ENCODE results near the gene MAOA. TPM values are rescaled to one million over a fixed set of nuclear protein-coding genes. Genes with fewer than 3 reads are reported as not detected.
"Not testable (repeated sequence)": the region's sequence is repeated elsewhere in the genome, so short reads cannot be mapped to it uniquely, and the experiment has no call there.

MAOA gene
- total RNA-seq (100 to 1,000 TPM in 1 of 6 donors, 10 to 100 TPM in 5; 26.3 to 106 (median 53.4) TPM), polyA plus RNA-seq (10 to 100 TPM; 17.1 to 37.5 TPM)

GRCh38 chrX:43656005-43656494, at the start of gene MAOA:
MAOA (plus strand) TSS chrX:43656299; CDS start chrX:43656342, 43 bp downstream.
- Histone ChIP-seq H3K4me3 (peak within 1 kb of the TSS; percentile 35 to 61 (median 48)), H3K9me3 (no peaks in the 10 kb centered on the region), H3K27ac (peak within 1 kb of the TSS; percentile 54 to 84 (median 76)), H3K27me3 (no peaks in the 10 kb centered on the region), H3K4me1 (no peaks in the 10 kb centered on the region), H3K36me3 (no peaks in the 10 kb centered on the region)
- intact Hi-C loops (cut with DNase I) = no loop called here
- ATAC-seq (peak; percentile 35 to 73 (median 67)), DNase-seq (peak; percentile 53 to 86 (median 80)), FAIRE-seq (peak; percentile 41)
- 3 to 24% methylated on average over 29 of the region's 29 CpGs for WGBS, 2 donors
- no peak for TF ChIP-seq CTCF (IDR thresholded peaks at IDR 0.05)

GRCh38 chrX:43612400-43612799, 43.7 kb upstream of the MAOA start:
- no peaks in the 10 kb centered on the region for H3K9me3 ChIP-seq
- no peak for TF ChIP-seq CTCF (IDR thresholded peaks at IDR 0.05)
- no peaks in the 10 kb centered on the region for H3K36me3 ChIP-seq
- no peaks in the 10 kb centered on the region for H3K4me1 ChIP-seq
- DNase-seq (no peak), ATAC-seq (no peak), FAIRE-seq (no peak)
- H3K27me3 ChIP-seq = peaks cover 0 to 11% (median 3%) of the 10 kb centered on the region in 4 donors
- intact Hi-C loops (cut with DNase I) = no loop called here
- H3K27ac ChIP-seq = no peak overlapping the region
- no peak overlapping the region for H3K4me3 ChIP-seq

- H3K27ac ChIP-seq = no peak overlapping the region
- DNase-seq (no peak), ATAC-seq (no peak), FAIRE-seq (no peak)
- H3K9me3 ChIP-seq = no peaks in the 10 kb centered on the region
- 57 to 61% methylated on average over 5 of the region's 5 CpGs for WGBS, 2 donors
- H3K4me1 ChIP-seq = no peaks in the 10 kb centered on the region
- peaks cover 0 to 14% (median 3%) of the 10 kb centered on the region in 4 donors for H3K27me3 ChIP-seq
- no peaks in the 10 kb centered on the region for H3K36me3 ChIP-seq
- intact Hi-C loops (cut with DNase I) = no loop called here
- no peak overlapping the region for H3K4me3 ChIP-seq
- TF ChIP-seq CTCF (IDR thresholded peaks at IDR 0.05) = no peak
These were observed 40.4 kb upstream of the MAOA start for GRCh38 chrX:43615660-43616059.

- DNase-seq (no peak), FAIRE-seq (no peak), ATAC-seq (peak in 1 of 4 donors; percentile 18)
- intact Hi-C loops (cut with DNase I) = no loop called here
- Histone ChIP-seq H3K9me3 (no peaks in the 10 kb centered on the region), H3K4me1 (no peaks in the 10 kb centered on the region), H3K36me3 (no peaks in the 10 kb centered on the region), H3K27ac (no peak overlapping the region), H3K4me3 (no peak overlapping the region), H3K27me3 (peaks cover 0 to 14% (median 2%) of the 10 kb centered on the region in 4 donors)
- no peak for TF ChIP-seq CTCF (IDR thresholded peaks at IDR 0.05)
- WGBS, 2 donors = 63 to 74% methylated on average over 3 of the region's 3 CpGs
These were observed 37.5 kb upstream of the MAOA start for GRCh38 chrX:43618366-43619205.

- intact Hi-C loops (cut with DNase I); FAIRE-seq; ATAC-seq; H3K9me3 ChIP-seq; H3K27ac ChIP-seq; H3K4me1 ChIP-seq; H3K36me3 ChIP-seq; DNase-seq; H3K4me3 ChIP-seq: not testable (repeated sequence)
- 36 to 39% methylated on average over 2 of the region's 2 CpGs for WGBS, 2 donors
- H3K27me3 ChIP-seq = peaks cover 0 to 15% (median 0%) of the 10 kb centered on the region in 4 donors
These were observed 36.2 kb upstream of the MAOA start for GRCh38 chrX:43619861-43620260.
